HG03095 (cell line): ENCODE results near the gene SERPINE1.
"Not testable (repeated sequence)": the region's sequence is repeated elsewhere in the genome, so short reads cannot be mapped to it uniquely, and the experiment has no call there.

Source experiments
- ATAC-seq: cut with Tn5 transposase; IDR thresholded peaks from one replicate; pipeline ENCODE4 v1.9.1; 2021; ENCODE audit warnings: moderate library complexity; ENCODE audit not compliant: unreplicated experiment

SERPINE1 gene

GRCh38 chr7:101100858-101101847 is 25.8 kb upstream of the SERPINE1 start:
- no peak for ATAC-seq

- ATAC-seq = no peak
These were observed 24.9 kb upstream of the SERPINE1 start for GRCh38 chr7:101102026-101102425.

GRCh38 chr7:101103701-101104100 is 23.2 kb upstream of the SERPINE1 start:
- ATAC-seq = not testable (repeated sequence)

GRCh38 chr7:101104193-101104713 is 22.7 kb upstream of the SERPINE1 start:
- ATAC-seq = no peak

GRCh38 chr7:101104799-101105198 is 22.1 kb upstream of the SERPINE1 start:
- ATAC-seq = no peak

GRCh38 chr7:101105248-101105647 is 21.7 kb upstream of the SERPINE1 start:
- not testable (repeated sequence) for ATAC-seq

GRCh38 chr7:101106386-101106785 is 20.5 kb upstream of the SERPINE1 start:
- no peak for ATAC-seq

GRCh38 chr7:101108330-101108857 is 18.5 kb upstream of the SERPINE1 start:
- no peak for ATAC-seq

- ATAC-seq = no peak
These were observed 17.9 kb upstream of the SERPINE1 start for GRCh38 chr7:101108961-101109360.

- no peak for ATAC-seq
These were observed 17.5 kb upstream of the SERPINE1 start for GRCh38 chr7:101109368-101109767.

GRCh38 chr7:101111261-101111660 is 15.6 kb upstream of the SERPINE1 start:
- ATAC-seq = no peak

GRCh38 chr7:101112233-101112632 is 14.7 kb upstream of the SERPINE1 start:
- ATAC-seq = no peak

- ATAC-seq = not testable (repeated sequence)
These were observed 13.8 kb upstream of the SERPINE1 start for GRCh38 chr7:101113140-101113539.

GRCh38 chr7:101113836-101114235 is 13.1 kb upstream of the SERPINE1 start:
- no peak for ATAC-seq

GRCh38 chr7:101114492-101114891 is 12.4 kb upstream of the SERPINE1 start:
- no peak for ATAC-seq

GRCh38 chr7:101115215-101115614 is 11.7 kb upstream of the SERPINE1 start:
- ATAC-seq = no peak

- no peak for ATAC-seq
These were observed 10.0 kb upstream of the SERPINE1 start for GRCh38 chr7:101116898-101117297.

- ATAC-seq = no peak
These were observed 8.0 kb upstream of the SERPINE1 start for GRCh38 chr7:101118856-101119255.

GRCh38 chr7:101119876-101120275 is 7.0 kb upstream of the SERPINE1 start:
- no peak for ATAC-seq

GRCh38 chr7:101120315-101120714 is 6.6 kb upstream of the SERPINE1 start:
- ATAC-seq = no peak

- not testable (repeated sequence) for ATAC-seq
These were observed 5.3 kb upstream of the SERPINE1 start for GRCh38 chr7:101121631-101121990.
